HG03378 (cell line): ENCODE measurements around the gene GNS.

Experiments used
- ATAC-seq: cut with Tn5 transposase; IDR thresholded peaks from one replicate; pipeline ENCODE4 v1.9.1; 2021; ENCODE audit warnings: mild to moderate bottlenecking, moderate library complexity; ENCODE audit not compliant: unreplicated experiment

Gene GNS

GRCh38 chr12:64737539-64737938 lies 21.7 kb downstream of the GNS start:
- no peak for ATAC-seq

DNA sequence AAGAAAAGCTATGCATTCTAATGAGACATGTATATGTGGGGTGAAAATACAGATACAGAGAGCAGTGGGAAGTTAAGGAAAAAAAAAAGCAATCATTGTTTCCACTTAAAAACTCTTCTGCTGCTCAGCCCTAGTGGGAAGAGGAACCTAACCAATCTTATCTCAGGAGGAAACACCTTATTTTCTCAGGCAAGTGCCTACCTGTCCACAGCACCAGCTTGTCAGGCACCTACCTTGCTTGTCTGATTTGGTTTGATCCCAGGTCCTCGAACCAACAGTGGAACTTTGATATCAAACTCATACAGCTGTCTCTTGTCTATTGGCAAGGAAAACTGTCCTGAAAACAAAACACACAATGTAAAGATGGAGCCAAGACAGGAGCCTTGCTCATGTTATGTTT lies 22.4 kb downstream of the GNS start:
- ATAC-seq: no peak

GRCh38 chr12:64735442-64735841 lies 23.8 kb downstream of the GNS start:
- no peak for ATAC-seq

DNA sequence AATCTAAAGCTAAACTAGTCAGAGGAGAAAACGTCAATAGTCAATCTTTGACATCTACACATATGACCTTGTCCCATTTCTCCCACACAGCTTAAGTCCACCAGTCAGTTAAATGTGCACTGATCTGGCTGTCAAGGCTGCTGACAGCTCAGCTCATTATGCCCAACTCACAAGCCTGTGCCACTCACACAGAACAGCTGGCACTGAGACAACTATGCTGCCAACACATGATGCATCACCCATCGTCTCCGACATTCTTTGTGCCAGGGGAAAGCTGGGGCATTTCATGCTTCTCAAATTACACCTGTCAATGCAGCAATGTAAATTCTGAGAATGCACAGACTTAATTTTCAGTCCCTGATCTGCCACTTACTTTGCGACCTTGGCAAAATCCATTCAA lies 25.3 kb downstream of the GNS start:
- ATAC-seq: no peak

- no peak for ATAC-seq
Measured at GRCh38 chr12:64731683-64732082, 27.5 kb downstream of the GNS start.

DNA sequence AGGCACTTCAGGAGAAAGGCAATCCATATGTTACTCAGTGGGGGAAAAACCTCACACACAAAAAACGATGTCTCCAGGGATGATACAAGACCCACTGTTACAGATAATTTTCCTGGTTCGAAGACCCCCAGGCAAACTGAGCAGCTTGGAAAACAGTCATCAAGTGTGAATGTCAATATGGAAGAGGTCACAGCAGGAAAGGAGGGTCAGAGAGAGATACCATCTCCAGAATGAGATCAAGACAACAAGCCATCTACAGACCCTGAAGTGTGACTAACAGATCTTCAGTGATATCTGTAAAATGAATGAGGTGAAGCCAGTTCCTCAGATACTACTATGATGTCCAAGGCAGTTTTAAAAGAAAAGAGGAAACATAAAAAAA lies 28.6 kb downstream of the GNS start:
- ATAC-seq: no peak

DNA sequence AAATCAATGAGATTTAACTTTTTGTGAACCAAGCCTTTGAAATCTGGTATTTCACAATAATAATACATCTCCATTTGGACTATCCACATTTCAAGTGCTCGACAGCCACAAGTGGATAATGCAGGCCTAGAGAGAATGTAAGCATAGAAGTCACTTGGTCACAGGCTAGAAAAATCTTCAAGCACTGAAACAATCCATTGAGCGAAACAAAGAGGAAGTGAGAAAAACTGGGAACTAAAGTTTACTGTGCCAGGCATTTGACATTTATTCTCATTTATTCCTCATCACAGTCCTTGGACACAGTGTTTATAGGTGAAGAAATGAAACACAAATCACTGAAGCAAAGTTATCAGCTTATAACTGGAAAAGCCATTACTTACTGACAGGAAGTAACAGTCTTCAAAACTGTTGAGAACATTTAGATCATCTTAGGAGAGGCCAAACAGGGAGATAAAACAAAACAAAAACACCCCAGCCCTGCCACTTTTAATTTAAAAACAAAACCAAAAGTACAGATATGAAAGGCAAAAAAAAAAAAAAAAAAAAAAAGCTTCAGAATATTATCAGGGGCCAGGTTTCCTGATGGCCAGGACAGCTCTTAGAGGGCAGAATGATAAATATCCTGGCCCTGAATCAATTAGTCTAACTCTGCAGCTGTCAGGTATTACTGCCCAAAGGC lies 29.2 kb downstream of the GNS start:
- no peak for ATAC-seq

DNA sequence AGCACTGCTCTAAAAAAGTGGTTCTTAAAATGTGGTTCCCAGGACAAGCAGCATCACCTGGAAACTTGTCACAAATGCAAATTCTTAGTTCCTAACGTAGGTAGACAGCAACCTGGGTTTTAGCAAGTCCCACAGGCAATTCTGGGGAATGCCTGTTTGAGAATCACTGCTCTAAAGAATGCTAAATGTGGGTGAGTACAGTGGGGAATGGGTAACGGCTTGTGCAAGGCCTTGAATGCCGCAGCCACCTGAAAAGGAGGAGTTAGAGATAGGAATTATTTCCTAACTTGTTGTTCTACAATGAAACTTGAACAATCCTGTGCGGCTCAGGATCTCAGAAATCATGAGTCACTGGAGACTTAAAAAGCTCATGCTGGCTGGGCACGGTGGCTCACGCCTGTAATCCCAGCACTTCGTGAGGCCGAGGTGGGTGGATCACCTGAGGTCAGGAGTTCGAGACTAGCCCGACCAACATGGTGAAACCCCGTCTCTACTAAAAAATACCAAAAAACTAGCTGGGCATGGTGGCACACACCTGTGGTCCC lies 34.9 kb downstream of the GNS start:
- no peak for ATAC-seq

DNA sequence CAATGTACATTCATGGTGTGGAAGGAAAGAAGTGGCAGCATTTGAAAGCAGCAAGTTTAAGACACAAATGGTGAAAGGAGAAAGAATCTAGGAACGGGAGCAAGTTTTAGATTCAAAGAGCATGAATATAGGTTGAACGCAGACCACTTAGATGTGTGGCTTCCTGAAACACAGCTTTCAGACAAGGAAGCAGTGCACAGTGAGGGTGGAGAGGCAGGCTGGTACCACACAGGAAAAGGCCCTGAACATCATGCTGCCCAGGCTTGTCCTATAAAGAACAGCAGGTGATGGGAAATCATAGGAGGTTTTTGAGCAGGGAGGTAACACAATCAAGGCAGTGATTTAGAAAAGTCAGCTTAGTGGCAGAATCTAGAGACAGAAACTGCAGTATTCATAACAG lies 35.6 kb downstream of the GNS start:
- no peak for ATAC-seq

DNA sequence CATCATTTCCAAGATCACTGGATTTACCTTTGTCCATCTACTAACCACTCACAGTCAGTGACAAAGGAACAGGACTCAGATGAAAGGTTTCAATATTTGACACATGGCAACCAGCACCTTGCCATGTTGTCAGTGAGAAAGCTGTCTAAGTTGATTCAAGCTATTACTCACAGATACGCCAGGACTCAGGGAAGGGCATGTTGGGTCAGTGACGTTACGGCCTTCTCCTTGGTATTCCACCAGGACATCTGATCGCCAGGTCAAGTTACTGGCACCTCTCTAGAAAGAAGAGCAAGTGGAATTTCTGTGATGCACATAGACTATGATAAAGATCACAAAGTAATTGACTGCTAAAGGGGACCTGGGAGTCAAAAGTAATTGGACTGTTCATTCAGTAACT lies 36.4 kb downstream of the GNS start:
- no peak for ATAC-seq

- ATAC-seq: no peak
Measured at GRCh38 chr12:64720884-64721283, 38.3 kb downstream of the GNS start.

- no peak for ATAC-seq
Measured at GRCh38 chr12:64718649-64719048, 40.6 kb downstream of the GNS start.

DNA sequence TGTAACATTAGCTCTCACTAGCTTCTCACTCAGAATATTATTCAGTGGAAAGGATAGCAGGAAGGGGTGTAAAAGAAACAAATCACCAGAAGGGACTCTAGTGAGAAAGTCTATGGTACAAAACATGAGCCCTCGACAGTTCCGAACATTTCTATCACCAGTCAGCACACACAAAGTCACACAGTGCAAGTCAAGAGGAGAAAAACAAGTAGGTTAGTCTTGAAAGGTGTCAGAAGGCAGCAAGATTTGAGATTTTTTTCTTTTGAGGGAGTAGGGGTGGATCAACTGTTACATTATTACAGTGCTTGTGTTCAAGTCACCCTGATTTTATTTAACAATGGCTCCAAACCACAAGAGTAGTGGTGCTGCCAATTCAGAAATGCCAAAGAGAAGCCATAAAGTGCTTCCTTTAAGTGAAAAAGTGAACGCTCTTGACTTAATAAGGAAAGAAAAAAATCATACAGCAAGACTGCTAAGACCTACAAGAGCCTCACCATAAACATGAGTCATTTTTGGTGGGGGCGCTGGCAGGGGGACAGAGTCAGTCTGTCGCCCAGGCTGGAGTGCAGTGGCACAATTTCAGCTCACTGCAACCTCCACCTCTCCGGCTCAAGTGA lies 42.3 kb downstream of the GNS start:
- ATAC-seq: no peak

DNA sequence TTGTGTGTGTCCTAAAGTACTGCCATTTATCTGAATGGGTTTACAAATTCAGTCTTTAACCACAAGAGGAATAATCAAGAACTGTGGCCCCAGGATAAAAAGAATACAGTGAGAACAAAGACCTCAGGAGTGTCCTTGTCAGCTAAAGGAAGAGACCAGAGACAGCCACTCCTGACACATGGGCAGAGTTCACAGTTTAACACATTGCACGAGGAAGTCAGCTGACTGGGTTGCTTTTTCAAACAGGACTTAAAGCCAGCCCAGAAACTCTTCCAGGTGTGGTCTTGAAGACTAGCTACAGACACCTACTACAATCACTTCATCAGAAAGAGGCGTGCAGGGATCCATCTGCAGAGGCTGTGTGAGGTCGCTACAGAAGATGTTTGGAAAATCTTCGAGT lies 42.8 kb downstream of the GNS start:
- ATAC-seq: no peak

GRCh38 chr12:64714551-64714968 lies 44.6 kb downstream of the GNS start:
- peak; percentile 59 for ATAC-seq

GRCh38 chr12:64713376-64713775 lies 45.8 kb downstream of the GNS start:
- ATAC-seq: no peak

DNA sequence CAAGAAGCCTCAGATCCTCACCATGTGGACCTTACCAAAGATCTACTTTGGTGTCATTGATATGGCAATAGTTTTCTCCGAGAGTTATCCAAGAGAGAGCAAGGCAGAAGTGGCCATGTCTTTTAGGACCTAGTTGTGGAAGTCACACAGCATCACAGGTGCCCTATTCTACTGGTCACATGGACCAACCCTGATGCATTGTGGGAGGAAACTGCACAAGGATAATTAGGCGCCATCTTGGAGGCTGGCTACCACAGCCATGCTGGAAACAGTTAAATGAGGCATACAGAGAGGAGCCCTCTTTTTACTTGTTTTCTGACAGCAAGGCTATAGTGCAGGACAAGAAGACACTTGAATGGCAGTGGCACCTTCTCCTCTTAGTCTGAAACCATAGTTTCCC lies 49.8 kb downstream of the GNS start:
- ATAC-seq: no peak

GRCh38 chr12:64707926-64708325 lies 51.3 kb downstream of the GNS start:
- no peak for ATAC-seq

- no peak for ATAC-seq
Measured at GRCh38 chr12:64707362-64707761, 51.8 kb downstream of the GNS start.

DNA sequence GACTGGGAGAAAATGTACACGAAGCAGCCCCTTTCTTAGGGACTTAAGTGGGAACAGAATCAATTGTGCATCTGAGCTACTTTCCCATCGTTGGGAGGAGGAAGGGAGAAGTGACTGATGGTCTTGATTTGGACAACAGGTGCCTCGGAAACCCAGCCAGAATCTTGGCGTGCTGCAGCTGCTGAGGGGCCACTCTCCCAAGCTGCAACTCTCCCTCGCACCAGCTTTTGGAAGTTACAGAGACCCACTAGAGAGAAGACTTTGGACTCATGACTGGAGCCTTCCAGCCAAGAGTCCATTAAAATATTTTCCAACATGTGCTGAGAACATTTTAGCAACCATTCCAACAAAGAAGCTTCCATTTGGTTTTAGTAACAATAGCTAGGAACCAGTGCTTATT lies 52.3 kb downstream of the GNS start:
- no peak for ATAC-seq

DNA sequence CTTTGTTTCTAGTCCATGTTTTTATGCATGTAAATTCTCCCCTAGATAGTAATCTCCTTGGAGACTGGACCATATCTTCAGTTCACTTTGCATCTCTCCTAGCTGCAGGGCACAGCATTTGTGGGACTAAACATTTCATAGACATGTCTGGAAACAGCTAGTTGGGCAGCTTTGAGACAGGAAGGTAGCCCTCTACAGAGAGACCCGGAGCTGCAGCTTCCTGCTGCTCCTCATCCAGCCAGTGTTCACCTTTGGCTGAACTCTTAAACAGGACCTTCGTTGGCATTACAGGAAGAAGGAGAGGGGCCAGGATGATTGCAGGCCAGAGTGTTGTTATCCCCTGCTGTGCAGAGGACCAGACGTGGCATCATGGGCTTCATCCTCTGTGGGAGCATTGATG lies 52.9 kb downstream of the GNS start:
- ATAC-seq: no peak

- ATAC-seq: no peak
Measured at GRCh38 chr12:64701283-64701682, 57.9 kb downstream of the GNS start.

- no peak for ATAC-seq
Measured at GRCh38 chr12:64700532-64700931, 58.7 kb downstream of the GNS start.
